Mucosa of descending colon (tissue), 3 donors: ENCODE measurements around the gene DOCK6. TPM values are rescaled to one million over a fixed set of nuclear protein-coding genes. Genes with fewer than 3 reads are reported as not detected.

ENCODE experiments used
- ATAC-seq: fragments of 200-7000 bp; cut with Tn5 transposase; one replicate; pipeline ENCODE4 v1.9.1; 2020; ENCODE audit warnings: mild to moderate bottlenecking, moderate library complexity
- DNase-seq, 3 donors: peaks; one replicate each; pipeline ENCODE4 v3.0.0-alpha.2; 2020
- H3K36me3 ChIP-seq: fragments of 200-600 bp; one replicate; pipeline ENCODE4 v1.8.0; 2021; ENCODE audit warnings: low read depth, mild to moderate bottlenecking
- H3K4me1 ChIP-seq: fragments of 200-600 bp; one replicate; pipeline ENCODE4 v1.8.0; 2021; ENCODE audit warnings: low read depth, mild to moderate bottlenecking
- H3K4me3 ChIP-seq: fragments of 200-600 bp; one replicate; pipeline ENCODE4 v1.8.0; 2021; ENCODE audit warnings: mild to moderate bottlenecking
- H3K9me3 ChIP-seq: fragments of 200-600 bp; one replicate; pipeline ENCODE4 v1.8.0; 2021; ENCODE audit warnings: mild to moderate bottlenecking
- intact Hi-C, 2 donors: fragments of 100-400 bp; cut with DNase I in 1 of 2; cut with micrococcal nuclease in 1 of 2; formaldehyde crosslinking; loops; one replicate each; pipeline versions ENCODE4 v1.11.0 to v1.11.1; 2022; cut with DNase I, micrococcal nuclease
- total RNA-seq, 3 donors: library from RNA; stranded (reverse); fragmentation: NEBNext Ultra II Directional in 2 of 3; extraction: Animal tissue kit (Norgen Biotek cat#: 25700) in 2 of 3; gene quantifications; one replicate each; pipeline versions ENCODE4 v1.2.1 to v1.2.4, GENCODE V29; 2021 to 2023
- TF ChIP-seq, protein P1 (sequence below): fragments of 200-600 bp; IDR thresholded peaks from one replicate; pipeline ENCODE4 v1.8.0; 2022; ENCODE audit warnings: antibody characterized with exemption, mild to moderate bottlenecking
- donor health status: DM: no; HTN: no; CAD: no; lungs with moderate emphysema.
- donor health status: DM: no; HTN: no; CAD: no.
- donor health status: DM: no; HTN: yes; CAD: no.

The DOCK6 gene
- total RNA-seq, 3 donors from 2014 or later = 62.4 to 94.7 (median 62.8) TPM

DNA sequence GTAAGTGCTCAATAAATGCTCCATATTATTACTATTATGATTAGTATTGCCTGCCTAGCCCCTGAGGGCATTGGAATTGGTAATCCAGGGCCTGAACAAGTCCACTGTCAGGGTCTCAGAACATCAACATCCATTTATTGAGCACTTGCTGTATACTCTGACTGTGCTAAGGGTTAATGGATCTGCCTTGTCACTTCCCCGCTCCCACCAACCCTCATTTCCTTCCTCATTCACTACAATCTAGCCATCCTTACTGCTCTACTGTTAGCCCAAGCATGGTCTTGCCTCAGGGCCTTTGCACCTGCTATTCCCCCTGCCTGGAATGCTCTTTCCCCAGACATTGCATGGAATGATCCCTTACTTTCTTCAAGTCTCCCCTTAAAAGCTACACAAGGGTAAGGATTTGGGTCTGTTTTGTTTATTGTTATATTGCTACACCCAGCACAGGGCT, 35.6 kb downstream of the DOCK6 start:
- no peaks in the 10 kb centered on the region for H3K4me1 ChIP-seq
- H3K36me3 ChIP-seq = peaks cover 3% of the 10 kb centered on the region
- TF ChIP-seq, protein P1, sequence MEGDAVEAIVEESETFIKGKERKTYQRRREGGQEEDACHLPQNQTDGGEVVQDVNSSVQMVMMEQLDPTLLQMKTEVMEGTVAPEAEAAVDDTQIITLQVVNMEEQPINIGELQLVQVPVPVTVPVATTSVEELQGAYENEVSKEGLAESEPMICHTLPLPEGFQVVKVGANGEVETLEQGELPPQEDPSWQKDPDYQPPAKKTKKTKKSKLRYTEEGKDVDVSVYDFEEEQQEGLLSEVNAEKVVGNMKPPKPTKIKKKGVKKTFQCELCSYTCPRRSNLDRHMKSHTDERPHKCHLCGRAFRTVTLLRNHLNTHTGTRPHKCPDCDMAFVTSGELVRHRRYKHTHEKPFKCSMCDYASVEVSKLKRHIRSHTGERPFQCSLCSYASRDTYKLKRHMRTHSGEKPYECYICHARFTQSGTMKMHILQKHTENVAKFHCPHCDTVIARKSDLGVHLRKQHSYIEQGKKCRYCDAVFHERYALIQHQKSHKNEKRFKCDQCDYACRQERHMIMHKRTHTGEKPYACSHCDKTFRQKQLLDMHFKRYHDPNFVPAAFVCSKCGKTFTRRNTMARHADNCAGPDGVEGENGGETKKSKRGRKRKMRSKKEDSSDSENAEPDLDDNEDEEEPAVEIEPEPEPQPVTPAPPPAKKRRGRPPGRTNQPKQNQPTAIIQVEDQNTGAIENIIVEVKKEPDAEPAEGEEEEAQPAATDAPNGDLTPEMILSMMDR = no peak
- peaks cover 2% of the 10 kb centered on the region for H3K9me3 ChIP-seq
- ATAC-seq = no peak
- intact Hi-C loops = no loop called here
- DNase-seq = no peak
- H3K4me3 ChIP-seq = no peak overlapping the region

DNA sequence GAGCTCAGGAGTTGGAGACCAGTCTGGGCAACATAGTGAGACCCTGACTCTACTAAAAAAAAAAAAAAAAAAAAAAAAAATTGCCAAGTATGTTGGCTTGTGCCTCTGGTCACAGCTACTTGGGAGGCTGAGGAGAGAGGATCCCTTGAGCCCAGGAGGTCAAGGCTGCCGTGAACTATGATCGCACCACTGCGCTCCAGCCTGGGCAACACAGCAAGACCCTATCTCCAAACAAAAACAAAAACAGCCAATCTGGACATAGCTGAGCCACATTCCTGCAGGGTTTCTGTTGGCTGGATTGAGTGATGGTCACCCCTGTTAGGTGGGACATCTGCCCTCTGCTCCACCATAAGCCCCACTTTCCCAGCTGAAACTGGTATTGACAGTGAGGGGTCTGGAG, 36.5 kb downstream of the DOCK6 start:
- TF ChIP-seq, protein P1 = no peak
- intact Hi-C loops = no loop called here
- peaks cover 8% of the 10 kb centered on the region for H3K36me3 ChIP-seq
- H3K4me3 ChIP-seq = no peak overlapping the region
- ATAC-seq = no peak
- no peak for DNase-seq
- peaks cover 9% of the 10 kb centered on the region for H3K9me3 ChIP-seq
- no peaks in the 10 kb centered on the region for H3K4me1 ChIP-seq

DNA sequence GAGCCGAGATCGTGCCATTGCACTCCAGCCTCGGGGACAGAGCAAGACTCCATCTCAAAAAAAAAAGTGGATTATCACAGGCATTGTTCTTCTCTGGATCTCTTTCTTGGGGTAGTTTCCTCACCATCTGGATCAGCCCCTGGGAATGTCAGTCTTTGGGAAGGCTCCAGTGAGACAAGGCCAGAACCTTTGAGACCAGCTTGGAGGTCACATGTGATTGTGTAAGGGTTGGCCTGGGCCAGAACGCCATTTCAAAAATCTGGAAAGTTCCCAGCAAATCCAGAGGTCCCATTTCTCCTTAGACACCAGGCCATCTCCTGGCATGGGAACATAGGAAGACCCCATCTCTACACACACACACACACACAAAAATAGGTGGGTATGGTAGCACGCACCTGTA, 37.2 kb downstream of the DOCK6 start:
- ATAC-seq (no peak), DNase-seq (no peak)
- peaks cover 8% of the 10 kb centered on the region for H3K36me3 ChIP-seq
- TF ChIP-seq, protein P1 = no peak
- H3K4me1 ChIP-seq = no peaks in the 10 kb centered on the region
- no peak overlapping the region for H3K4me3 ChIP-seq
- intact Hi-C loops = no loop called here
- H3K9me3 ChIP-seq = peaks cover 9% of the 10 kb centered on the region

DNA sequence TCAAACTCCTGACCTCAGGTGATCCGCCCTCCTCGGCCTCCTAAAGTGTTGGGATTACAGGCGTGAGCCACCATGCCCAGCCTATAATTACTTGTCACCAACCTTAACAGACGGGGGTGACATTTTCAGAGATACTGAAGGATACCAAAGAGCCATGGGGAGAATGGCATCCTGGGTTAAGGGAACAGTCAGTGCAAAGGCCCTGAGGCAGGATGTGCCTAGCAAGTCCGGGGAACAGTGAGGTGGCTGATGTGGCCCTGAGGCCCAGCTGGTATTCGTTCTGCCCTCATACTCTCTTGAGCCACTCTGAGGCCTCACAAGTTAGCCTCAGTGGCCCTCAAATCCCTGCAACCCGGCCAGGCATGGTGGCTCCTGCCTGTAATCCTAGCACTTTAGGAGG, 37.9 kb downstream of the DOCK6 start:
- intact Hi-C loops = no loop called here
- no peak overlapping the region for H3K4me3 ChIP-seq
- peaks cover 8% of the 10 kb centered on the region for H3K36me3 ChIP-seq
- ATAC-seq (no peak), DNase-seq (no peak)
- H3K9me3 ChIP-seq = peaks cover 9% of the 10 kb centered on the region
- no peaks in the 10 kb centered on the region for H3K4me1 ChIP-seq
- TF ChIP-seq, protein P1 = no peak

DNA sequence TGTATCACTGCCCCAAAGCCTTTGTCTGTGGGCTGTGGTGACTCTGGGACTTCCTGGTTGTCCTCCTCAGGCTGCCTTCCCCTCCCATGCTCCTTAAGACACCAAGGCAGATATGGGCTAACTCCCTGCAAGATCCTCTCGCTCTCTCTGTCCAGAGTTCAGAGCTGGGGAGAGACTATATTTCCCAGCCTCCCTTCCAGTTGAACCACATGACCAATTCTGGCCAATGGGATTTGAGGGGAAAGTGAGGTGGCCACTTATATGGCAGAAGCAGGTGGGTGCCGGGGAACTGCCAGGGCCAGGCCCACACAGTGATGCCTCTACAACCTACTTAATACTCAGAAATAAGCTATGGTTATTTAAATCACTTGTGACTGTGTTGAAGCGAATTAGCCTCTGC, 39.1 kb downstream of the DOCK6 start:
- DNase-seq (no peak), ATAC-seq (no peak)
- Histone ChIP-seq H3K4me1 (no peaks in the 10 kb centered on the region), H3K9me3 (peaks cover 9% of the 10 kb centered on the region), H3K36me3 (peaks cover 8% of the 10 kb centered on the region), H3K4me3 (no peak overlapping the region)
- intact Hi-C loops = no loop called here
- TF ChIP-seq, protein P1 = no peak

DNA sequence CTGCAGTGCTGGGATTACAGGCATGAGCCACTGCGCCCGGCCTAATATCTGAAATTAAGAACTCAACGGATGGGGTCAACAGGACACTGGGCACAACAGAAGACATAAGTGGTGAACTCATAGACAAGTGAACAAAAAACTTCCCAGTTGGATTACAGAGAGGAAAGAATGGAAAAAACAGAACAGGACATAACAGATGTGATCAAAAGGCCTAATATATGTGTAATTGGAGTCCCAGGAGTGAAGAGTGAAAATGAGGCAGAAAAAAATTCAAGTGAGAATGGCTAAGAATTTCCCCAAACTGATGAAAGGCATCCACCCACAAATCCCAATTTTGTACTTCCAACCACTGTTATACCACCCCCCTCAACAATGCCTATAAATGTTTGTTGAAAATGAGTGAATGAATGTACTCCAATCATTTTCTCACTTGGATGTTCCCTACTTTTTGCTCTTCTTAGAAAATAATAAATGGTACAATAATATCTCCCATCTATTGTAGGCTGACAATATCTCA, 41.2 kb downstream of the DOCK6 start:
- intact Hi-C loops = no loop called here

More for the DNA sequence above, 41.2 kb downstream of the DOCK6 start:
- Histone ChIP-seq H3K4me1 (no peaks in the 10 kb centered on the region), H3K36me3 (peaks cover 8% of the 10 kb centered on the region), H3K4me3 (no peak overlapping the region), H3K9me3 (peaks cover 9% of the 10 kb centered on the region)
- TF ChIP-seq, protein P1 = no peak
- ATAC-seq = no peak
- no peak for DNase-seq
